Mammary epithelial cell (primary cell): ENCODE measurements around the gene CDK17.

ENCODE experiments used
- EZH2 ChIP-seq: IDR thresholded peaks from 2 replicates; pipeline ENCODE4 v1.6.1; 2012; ENCODE audit warnings: low read length, inconsistent platforms, borderline replicate concordance
- TF ChIP-seq, protein P1 (sequence below), 2 donors: IDR thresholded peaks in 1 of 2; conservative IDR thresholded peaks in 1 of 2; 2 replicates each; pipeline ENCODE4 v1.5.1; 2011 to 2012; ENCODE audit warnings: inconsistent platforms in 2 of 2, low read length in 2 of 2, mild to moderate bottlenecking in 2 of 2, control low read depth in 1 of 2, low read depth in 1 of 2; ENCODE audit not compliant: insufficient read depth in 1 of 2; ENCODE audit errors: extremely low read depth in 1 of 2

- TF ChIP-seq, protein P1, sequence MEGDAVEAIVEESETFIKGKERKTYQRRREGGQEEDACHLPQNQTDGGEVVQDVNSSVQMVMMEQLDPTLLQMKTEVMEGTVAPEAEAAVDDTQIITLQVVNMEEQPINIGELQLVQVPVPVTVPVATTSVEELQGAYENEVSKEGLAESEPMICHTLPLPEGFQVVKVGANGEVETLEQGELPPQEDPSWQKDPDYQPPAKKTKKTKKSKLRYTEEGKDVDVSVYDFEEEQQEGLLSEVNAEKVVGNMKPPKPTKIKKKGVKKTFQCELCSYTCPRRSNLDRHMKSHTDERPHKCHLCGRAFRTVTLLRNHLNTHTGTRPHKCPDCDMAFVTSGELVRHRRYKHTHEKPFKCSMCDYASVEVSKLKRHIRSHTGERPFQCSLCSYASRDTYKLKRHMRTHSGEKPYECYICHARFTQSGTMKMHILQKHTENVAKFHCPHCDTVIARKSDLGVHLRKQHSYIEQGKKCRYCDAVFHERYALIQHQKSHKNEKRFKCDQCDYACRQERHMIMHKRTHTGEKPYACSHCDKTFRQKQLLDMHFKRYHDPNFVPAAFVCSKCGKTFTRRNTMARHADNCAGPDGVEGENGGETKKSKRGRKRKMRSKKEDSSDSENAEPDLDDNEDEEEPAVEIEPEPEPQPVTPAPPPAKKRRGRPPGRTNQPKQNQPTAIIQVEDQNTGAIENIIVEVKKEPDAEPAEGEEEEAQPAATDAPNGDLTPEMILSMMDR (conservative IDR thresholded peaks at IDR 0.05 in 1 of 2, IDR thresholded peaks at IDR 0.05 in 1 of 2; ENCODE audit: extremely low read depth in 1 of 2, insufficient read depth in 1 of 2, low read depth in 1 of 2, low read length in 2 of 2) = no peak
- no peak for TF ChIP-seq EZH2
Measured at GRCh38 chr12:96356831-96357230, 43.4 kb downstream of the CDK17 start.
